Measurements from ENCODE around the gene CNPY2.
"Not testable (repeated sequence)": the region's sequence is repeated elsewhere in the genome, so short reads cannot be mapped to it uniquely, and the experiment has no call there.

The CNPY2 gene

DNA sequence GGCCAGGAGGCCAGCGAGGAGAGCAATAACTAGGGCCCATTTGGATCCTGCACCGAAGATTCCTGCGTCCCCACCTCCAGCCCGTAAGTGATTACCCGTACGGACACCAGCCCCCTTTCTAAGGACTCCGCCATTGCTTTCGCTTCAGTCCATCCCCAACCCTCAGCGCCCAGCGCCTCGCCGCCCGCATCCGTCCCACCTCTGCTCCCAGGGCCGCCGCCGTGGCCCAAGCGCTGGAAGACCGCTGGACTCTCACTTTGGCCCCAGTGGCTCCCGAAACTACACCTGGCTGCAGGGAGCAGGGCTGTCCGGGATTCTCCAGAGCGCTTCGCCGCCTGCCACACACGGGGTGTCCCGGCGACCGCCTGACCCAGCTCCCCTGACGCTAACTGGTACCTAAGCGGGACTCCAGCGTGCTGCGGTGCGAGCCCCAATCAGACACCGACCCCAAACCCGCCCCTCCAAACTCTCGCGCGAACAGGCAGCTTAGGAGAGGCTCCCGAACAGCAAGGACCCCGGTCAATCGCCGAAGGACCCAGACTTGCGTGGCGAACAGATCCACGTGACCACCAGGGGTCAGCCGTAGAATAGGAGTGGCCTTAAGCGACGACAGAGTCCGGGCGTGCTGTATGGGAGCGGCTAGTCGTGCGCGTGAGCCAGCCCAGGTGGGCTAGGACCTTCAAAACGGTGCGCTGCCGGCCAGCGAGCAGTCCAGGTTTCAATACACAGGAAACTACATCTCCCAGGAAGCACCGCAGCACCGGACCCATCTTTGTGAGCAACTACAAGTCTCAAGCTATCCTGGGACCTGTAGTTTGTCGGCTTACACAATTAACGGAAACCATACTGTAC, at the start of gene CNPY2:
CNPY2 (minus strand) TSS at position 367 of the 852 bp plus-strand sequence. CDS start 771 bp downstream, outside the sequence.
- peak; percentile 98 for DNase-seq

- no peak for DNase-seq
These were observed 46.6 kb upstream of the CNPY2 start, which contains the start of gene APOF for GRCh38 chr12:56362130-56363059. TSS of gene APOF (minus strand) at chr12:56362857. CDS start at chr12:56362745, 112 bp downstream.

DNA sequence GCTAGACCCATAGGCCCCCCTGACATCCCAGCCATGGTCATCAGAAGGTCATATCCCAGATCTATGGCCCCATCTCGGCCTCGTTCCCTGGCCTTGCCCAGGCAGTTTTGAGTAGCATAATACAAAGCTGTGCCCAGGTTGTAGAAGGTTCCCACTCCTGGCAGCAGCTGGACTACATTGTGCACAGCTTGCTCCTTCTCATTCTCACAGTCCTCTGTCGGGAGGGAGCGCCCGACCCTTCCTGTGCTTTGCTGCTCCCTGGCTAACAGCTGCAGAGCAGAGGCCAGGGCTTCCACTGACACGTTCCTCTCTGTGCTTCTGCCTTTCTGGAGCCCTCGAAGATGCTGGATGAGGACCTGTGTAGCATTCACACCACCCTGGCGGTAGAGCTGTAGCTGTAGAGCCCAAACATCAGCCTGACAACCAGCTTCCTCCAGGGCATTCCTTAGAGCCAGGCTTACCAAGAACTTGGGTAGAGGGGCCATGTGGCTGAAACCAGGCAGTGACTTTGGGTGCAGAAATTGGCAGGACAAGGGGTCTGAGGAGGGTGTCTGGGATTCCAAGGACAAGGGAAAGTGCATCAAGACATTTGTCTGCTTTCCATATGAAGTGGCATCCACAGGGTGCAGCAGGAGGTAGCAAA, 45.8 kb upstream of the CNPY2 start:
- DNase-seq: no peak

DNA sequence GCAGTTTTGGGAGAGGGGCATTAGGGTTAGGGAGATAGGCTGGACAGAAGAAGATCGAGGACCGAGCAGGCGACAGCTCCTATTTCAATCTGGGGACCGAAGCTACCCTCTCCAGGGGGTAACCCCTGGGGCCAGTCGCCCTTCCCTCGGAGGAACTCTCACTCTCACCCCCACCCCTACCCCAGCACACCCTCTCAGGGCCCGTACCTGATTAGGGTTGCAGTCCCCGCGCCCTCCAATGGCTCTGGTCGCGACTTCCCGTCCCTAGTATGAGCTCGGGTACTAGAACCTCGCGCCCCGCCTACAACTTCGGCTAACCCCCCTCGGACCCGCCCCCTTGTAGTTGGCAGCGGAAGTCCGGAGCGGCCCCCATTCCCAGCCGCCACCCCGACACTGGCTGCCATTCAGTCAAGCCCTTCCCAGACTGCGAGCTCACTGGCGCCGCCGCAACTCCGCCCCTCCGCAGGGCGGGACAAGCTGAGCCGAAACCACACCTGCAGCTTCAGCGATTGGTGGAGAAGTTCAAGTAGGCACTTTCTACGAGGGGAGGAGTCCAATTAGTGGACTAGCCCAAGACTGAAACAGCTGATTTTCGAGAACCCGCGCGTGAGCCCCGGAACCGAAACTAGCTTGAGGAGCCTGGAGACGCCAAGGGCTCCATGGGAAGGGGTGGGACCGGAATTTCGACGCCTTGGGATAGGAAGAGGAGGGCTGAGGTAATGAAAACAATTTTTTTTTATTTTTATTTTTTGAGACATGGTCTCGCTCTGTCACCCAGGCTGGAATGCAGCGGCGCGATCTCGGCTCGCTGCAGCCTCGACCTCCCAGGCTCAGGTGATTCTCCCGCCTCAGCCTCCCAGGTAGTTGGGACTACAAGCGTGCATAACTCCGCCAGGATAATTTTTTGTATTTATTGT, 44.3 kb upstream of the CNPY2 start, which contains the start of gene STAT2:
STAT2 (minus strand) TSS at position 257 of the 917 bp plus-strand sequence. CDS start 3,536 bp downstream, outside the sequence.
- peak; percentile 94 for DNase-seq

DNA sequence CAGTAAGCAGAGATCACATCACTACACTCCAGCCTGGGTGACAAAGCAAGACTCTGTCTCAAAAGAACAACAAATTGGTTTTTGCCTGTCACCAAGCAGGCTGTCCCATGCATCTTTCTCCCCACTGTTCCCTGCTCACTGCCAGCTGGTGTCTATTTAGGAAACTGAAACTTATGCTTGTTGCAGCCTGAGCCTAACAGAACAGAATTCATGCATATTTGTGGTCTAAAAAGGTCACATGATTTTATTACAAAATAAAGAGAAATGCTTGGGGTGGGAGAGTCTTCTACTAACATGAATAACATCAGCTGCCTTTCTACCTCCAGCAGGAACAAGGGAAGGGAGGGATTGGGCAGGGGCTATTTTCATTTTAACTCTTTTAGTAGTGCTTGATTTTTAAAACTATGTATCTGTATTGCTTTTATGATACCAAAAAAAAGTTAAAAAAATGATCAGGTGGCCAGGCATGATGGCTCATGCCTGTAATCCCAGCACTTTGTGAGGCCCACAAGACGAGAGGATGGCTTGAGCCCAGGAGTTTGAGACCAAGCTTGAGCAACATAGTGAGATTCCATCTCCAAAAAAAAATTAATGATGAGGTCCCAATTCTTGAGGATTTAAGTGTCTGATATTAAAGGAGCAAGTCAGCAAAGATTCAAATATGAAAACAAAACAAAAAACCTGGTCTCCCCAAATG, 43.2 kb upstream of the CNPY2 start:
- DNase-seq: no peak

DNA sequence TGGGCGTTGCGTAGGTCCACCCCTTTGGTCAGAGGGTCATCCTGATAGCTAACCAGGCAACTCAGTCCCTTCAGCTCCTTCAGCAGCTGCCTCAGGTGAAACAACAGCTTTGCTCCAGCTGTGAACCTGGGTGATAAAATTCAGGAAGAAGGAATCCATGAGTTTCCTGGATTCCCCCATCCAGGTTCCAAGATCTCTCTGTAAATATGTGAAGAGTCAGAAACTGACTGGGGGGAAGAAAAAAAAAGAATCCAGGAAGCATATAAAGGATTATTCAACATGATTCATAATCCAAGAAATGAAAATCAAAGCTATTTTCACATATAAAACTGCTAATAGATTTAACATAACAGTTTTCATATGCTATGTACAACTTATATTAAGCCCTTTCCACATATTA, 35.5 kb upstream of the CNPY2 start:
- no peak for DNase-seq

DNA sequence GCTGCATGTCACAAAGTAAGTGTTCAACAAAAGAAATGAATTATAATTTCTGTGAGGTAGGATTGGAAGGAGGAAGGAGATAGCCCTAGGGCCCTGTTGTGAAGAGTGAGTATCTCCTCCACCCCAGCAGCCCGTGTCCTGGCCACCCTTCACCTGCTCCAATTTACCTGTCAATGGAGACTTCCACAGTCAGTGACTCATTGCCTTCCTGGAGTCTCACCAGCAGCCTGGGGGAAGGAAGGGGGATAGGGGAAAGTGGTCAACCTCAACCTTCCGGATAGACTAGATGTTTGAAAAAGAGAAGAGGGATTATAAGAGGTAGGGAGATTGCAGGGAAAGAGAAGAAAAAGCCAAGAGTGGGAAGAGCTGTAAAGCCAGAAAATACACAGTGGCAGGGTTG, 34.9 kb upstream of the CNPY2 start:
- DNase-seq: no peak

DNA sequence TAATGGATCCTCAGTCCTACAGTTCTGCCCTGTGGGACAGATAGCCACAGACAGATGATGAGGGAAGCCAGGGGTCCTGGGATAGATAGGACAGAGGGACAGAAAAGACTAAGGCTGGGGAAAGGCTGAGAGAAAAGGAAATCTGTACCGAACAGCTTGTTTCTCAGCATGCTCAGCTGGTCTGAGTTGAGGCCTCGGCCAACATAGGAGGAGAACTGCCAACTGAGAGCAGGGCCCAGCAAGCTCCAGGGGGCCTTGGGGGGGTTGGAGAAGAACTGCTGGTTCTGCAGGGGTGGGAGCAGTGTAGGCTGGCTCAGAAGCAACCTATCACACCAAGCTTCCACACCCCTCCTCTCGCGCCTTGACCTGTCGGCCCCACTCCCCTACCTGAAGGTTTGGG, 33.0 kb upstream of the CNPY2 start:
- no peak for DNase-seq

- DNase-seq: not testable (repeated sequence)
These were observed 31.5 kb upstream of the CNPY2 start for GRCh38 chr12:56347255-56347654.

- no peak for DNase-seq
These were observed 30.9 kb upstream of the CNPY2 start for GRCh38 chr12:56346675-56347074.

GRCh38 chr12:56342290-56342689, 26.5 kb upstream of the CNPY2 start:
- DNase-seq: not testable (repeated sequence)

DNA sequence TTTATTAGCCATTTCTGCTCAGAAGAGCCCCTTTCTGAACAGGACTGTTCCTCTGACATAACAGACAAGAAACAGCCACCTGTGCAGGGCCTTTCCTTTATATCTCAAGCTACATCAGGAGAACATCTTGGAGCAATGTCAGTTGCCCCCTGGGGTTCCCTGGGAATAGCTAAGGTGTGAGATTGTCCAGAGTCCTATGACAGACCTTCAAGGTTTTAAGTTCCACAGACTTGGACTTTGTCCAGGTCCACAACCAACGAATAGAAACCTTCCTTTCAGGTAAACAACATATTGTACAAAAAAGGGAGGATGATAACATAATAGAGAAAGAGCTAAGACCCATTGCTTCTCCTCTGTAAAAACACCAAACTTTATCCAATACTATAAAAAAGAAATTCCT, 25.8 kb upstream of the CNPY2 start:
- DNase-seq: no peak

DNA sequence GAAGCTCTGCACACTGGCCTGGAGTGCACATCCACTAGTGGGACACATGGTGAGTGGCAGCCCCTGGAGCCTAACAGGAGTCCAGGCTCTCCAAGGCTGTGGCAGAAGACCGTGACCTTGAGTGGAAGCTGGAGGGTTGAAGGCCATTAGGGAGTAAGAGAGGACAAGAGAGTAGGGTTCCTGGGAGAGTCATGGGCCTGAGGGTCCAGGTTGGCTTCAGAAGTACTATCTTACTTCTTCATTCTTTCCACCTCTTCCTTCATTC, 23.3 kb upstream of the CNPY2 start:
- DNase-seq: no peak

- DNase-seq: no peak
These were observed 22.7 kb upstream of the CNPY2 start, which contains the start of gene IL23A for GRCh38 chr12:56338308-56339157. TSS of gene IL23A (plus strand) at chr12:56338884. CDS start at chr12:56339045, 161 bp downstream.

DNA sequence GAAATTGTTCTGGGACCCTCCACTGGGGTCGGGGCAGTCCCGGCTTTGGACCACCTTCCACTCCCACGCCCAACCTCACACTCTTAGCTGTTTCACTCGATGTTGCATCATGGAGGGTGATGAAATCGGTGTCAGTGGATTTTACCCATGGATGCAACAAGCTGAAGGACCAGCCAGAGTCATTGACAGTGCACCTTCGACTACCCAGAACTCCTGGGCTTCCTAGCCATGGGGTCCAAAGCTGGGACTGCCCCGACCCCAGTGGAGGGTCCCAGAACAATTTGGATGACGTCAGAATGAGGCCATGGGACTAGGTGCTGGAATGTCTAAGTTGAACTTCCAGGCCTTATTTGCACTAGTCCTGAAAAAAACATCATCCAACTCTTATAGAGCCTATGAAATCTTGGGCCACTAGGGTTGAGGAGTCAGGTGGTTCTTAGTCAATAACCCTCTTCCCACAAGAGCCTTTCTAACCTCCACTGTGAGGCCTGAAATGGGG, 22.0 kb upstream of the CNPY2 start:
- no peak for DNase-seq

GRCh38 chr12:56336361-56337167, 20.8 kb upstream of the CNPY2 start:
- DNase-seq: no peak

- DNase-seq: not testable (repeated sequence)
These were observed 19.7 kb upstream of the CNPY2 start for GRCh38 chr12:56335527-56335926.

DNA sequence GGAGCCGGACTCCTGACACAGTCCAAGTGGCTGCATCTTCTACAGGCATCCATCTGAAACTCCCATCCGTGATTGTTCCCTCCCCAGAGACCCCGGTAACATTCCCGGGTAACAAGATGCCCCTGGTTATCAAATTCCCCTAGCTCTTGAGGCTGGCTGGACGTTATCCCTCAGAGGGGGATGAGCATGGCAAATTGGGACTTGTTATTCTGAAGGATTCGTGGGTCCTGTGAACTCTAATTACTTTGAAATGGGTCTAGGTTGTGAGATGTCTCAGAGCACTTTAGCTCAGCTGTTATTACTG, 18.7 kb upstream of the CNPY2 start:
- no peak for DNase-seq

Measured in NCI-H2081 treated with DMSO at 0.1 percent for 48 hours (cell line).